ENCODE measurements around the gene ATXN1.

DNA sequence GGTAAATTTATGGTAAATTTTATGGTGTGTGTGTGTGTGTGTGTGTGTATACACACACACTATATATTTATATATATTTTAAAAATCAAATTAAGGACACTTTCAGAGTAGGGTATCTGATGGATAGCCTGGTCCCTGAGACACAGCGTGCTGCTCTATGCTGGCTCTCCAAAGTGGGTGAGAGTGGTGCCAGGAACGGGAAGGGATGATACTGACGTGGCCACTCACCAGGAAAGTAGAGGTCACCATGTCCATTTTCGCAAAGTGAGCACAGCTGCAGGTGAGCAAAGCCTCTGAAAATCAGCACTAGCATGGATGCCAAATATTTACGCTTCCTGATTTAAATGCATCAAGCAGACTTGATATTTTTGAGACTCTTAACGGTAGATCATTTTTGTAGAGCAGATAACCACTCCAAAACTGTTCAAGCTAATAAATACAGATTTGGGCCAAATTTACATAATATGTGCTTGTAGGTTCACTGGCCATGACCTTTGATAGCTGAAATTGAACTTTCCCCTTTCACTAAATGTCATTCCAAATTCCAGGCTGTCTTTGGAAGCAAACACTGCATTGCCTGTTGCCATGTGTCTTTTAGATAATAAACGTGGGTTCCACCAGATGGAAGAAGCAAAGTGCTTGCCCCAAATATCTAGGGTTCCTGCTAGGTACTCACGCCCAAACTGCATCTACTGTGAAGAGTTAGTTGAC is 116.6 kb downstream of the ATXN1 start:
- TF ChIP-seq RFX5 (IDR thresholded peaks at IDR 0.05; ENCODE audit: borderline replicate concordance, low read depth, low read length), result no peak
- no peak for TF ChIP-seq BRCA1 (IDR thresholded peaks at IDR 0.05; ENCODE audit: low read depth, low read length)
- no peak for TF ChIP-seq TAF1 (IDR thresholded peaks at IDR 0.05; ENCODE audit: low read depth, low read length)
